Ascending aorta (tissue), 2 donors: ENCODE measurements around the gene GLUD1. TPM values are rescaled to one million over a fixed set of nuclear protein-coding genes. Genes with fewer than 3 reads are reported as not detected.
"Not testable (repeated sequence)": the region's sequence is repeated elsewhere in the genome, so short reads cannot be mapped to it uniquely, and the experiment has no call there.

Experiments
- DNase-seq, 2 donors: peaks; one replicate each; pipeline ENCODE4 v3.0.0-alpha.2; 2019; ENCODE audit warnings: low spot score in 2 of 2
- H3K27ac ChIP-seq, 2 donors: fragments of 200-600 bp; sonication (generic); one replicate each; pipeline ENCODE4 v1.5.1; 2016 to 2017; ENCODE audit warnings: mild to moderate bottlenecking in 1 of 2
- H3K27me3 ChIP-seq: fragments of 200-600 bp; sonication (generic); one replicate; pipeline ENCODE4 v1.5.1; 2017
- H3K36me3 ChIP-seq, 2 donors: fragments of 200-600 bp; sonication (generic); one replicate each; pipeline ENCODE4 v1.5.1; 2016
- H3K4me1 ChIP-seq, 2 donors: fragments of 200-600 bp; sonication (generic); one replicate each; pipeline ENCODE4 v1.5.1; 2016 to 2017; ENCODE audit warnings: mild to moderate bottlenecking in 1 of 2
- H3K4me3 ChIP-seq, 2 donors: fragments of 200-600 bp; sonication (generic); one replicate each; pipeline ENCODE4 v1.5.1; 2016 to 2017; ENCODE audit warnings: mild to moderate bottlenecking in 1 of 2
- H3K9me3 ChIP-seq, 2 donors: fragments of 200-600 bp; sonication (generic); one replicate each; pipeline ENCODE4 v1.5.1; 2016
- intact Hi-C: fragments of 100-400 bp; cut with DNase I; formaldehyde crosslinking; loops from one replicate; pipeline ENCODE4 v1.15.1; 2023
- total RNA-seq: library from RNA; depleted of rRNA; stranded (reverse); fragments of >200 nt; gene quantifications from one replicate; pipeline ENCODE4 v1.1.0, GENCODE V29; 2016
- TF ChIP-seq, protein P1 (sequence below), 3 experiments: fragments of 200-600 bp in 2 of 3; fragments of 450-650 bp in 1 of 3; sonication (generic) in 2 of 3; IDR thresholded peaks; one replicate each; pipeline ENCODE4 v1.5.1; 2016 to 2019; ENCODE audit warnings: antibody characterized with exemption in 3 of 3, mild to moderate bottlenecking in 1 of 3, moderate library complexity in 1 of 3

Gene GLUD1
- total RNA-seq, 1 donor from 2014 or later = 134 TPM

DNA sequence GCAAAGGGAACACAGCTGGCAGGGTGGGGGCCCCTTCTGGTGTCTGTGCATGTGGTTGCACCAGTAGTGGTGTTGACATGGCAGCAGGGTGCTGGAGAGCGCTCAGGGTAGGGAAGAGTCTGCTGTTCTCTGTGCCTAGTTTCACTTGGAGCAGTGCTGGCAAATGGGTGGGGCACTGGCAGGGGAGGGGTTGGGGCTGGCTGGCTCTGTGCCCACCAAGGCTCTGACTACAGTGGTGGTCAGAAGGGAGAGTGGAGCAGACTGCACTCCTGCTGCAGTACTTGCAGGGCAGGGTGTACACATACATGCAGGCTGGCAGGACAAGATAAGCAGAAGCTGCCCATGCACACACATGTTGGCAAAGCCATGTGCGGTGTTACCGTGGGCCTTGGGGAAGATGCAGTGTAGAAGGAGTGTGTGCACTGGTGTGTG, 56.3 kb downstream of the GLUD1 start:
- H3K36me3 ChIP-seq = peaks cover 0 to under 1% of the 10 kb centered on the region in 2 donors
- no peaks in the 10 kb centered on the region for H3K27me3 ChIP-seq
- TF ChIP-seq, protein P1, sequence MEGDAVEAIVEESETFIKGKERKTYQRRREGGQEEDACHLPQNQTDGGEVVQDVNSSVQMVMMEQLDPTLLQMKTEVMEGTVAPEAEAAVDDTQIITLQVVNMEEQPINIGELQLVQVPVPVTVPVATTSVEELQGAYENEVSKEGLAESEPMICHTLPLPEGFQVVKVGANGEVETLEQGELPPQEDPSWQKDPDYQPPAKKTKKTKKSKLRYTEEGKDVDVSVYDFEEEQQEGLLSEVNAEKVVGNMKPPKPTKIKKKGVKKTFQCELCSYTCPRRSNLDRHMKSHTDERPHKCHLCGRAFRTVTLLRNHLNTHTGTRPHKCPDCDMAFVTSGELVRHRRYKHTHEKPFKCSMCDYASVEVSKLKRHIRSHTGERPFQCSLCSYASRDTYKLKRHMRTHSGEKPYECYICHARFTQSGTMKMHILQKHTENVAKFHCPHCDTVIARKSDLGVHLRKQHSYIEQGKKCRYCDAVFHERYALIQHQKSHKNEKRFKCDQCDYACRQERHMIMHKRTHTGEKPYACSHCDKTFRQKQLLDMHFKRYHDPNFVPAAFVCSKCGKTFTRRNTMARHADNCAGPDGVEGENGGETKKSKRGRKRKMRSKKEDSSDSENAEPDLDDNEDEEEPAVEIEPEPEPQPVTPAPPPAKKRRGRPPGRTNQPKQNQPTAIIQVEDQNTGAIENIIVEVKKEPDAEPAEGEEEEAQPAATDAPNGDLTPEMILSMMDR (IDR thresholded peaks at IDR 0.05) = no peak
- intact Hi-C loops = no loop called here
- no peak for DNase-seq
- no peak overlapping the region for H3K4me3 ChIP-seq
- no peak overlapping the region for H3K27ac ChIP-seq
- H3K9me3 ChIP-seq = no peaks in the 10 kb centered on the region
- H3K4me1 ChIP-seq = no peaks in the 10 kb centered on the region

DNA sequence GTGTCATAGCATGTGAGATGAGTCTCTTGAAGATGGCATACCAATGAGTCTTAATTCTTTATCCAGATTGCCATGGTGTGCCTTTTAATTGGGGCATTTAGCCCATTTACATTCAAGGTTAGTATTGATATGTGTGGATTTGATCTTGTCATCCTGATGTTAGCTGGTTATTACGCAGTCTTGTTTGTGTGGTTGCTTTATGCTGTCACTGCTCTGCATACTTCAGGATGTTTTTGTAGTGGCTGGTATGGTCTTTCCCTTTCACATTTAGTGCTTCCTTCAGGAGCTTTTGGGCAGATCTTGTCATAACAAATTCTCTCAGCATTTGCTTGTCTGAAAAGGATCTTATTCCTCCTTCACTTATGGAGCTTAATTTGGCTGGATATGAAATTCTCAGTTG, 58.0 kb downstream of the GLUD1 start:
- Histone ChIP-seq H3K9me3 (no peaks in the 10 kb centered on the region), H3K36me3 (no peaks in the 10 kb centered on the region), H3K27ac (no peak overlapping the region), H3K27me3 (no peaks in the 10 kb centered on the region), H3K4me3 (no peak overlapping the region), H3K4me1 (no peaks in the 10 kb centered on the region)
- DNase-seq = no peak
- intact Hi-C loops = no loop called here
- TF ChIP-seq, protein P1 (IDR thresholded peaks at IDR 0.05) = no peak

DNA sequence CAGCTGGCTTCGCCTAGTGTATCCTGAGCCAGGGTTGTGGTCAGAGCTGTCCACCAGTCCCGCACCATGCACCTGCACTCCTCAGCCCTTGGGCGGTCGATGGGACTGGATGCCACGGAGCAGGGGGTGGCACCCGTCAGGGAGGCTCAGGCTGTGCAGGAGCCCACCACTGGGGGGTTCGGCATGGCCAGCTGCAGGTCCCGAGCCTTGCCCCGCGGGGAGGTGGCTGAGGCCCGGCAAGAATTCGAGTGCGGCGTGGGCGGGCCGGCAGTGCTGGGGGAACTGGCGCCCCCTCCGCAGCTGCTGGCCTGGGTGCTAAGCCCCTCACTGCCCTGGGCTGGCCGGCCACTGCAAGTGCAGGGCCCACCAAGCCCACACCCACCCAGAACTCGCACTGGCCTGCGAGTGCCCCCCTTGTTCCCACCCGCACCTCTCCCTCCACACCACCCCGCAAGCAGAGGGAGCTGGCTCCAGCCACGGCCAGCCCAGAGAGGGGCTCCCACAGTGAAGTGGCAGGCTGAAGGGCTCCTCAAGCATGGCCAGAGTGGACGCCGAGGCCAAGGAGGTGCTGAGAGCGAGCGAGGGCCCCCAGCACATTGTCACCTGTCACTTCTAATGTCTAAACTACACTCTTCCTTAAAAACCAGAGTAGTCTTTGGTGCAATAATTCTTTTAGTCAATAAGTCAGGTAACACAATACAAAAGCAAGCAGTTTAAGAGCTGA, 63.6 kb downstream of the GLUD1 start:
- TF ChIP-seq, protein P1 (IDR thresholded peaks at IDR 0.05) = no peak
- no peaks in the 10 kb centered on the region for H3K27me3 ChIP-seq
- DNase-seq = no peak
- intact Hi-C loops = no loop called here
- H3K9me3 ChIP-seq = no peaks in the 10 kb centered on the region
- no peak overlapping the region for H3K27ac ChIP-seq
- H3K4me3 ChIP-seq = no peak overlapping the region
- H3K36me3 ChIP-seq = no peaks in the 10 kb centered on the region
- no peaks in the 10 kb centered on the region for H3K4me1 ChIP-seq

DNA sequence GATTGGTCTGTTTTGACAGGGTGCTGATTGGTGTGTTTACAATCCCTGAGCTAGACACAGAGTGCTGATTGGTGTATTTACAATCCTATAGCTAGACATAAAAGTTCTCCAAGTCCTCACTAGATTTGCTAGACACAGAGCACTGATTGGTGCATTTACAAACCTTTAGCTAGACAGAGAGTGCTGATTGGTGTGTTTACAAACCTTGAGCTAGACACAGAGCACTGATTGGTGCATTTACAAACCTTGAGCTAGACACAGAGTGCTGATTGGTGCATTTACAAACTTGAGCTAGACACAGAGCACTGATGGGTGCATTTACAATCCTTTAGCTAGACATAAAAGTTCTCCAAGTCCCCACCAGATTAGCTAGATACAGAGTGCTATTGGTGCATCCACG, 64.2 kb downstream of the GLUD1 start:
- H3K36me3 ChIP-seq, H3K4me3 ChIP-seq, intact Hi-C loops, H3K27me3 ChIP-seq, H3K4me1 ChIP-seq, DNase-seq, H3K27ac ChIP-seq, H3K9me3 ChIP-seq: not testable (repeated sequence)

DNA sequence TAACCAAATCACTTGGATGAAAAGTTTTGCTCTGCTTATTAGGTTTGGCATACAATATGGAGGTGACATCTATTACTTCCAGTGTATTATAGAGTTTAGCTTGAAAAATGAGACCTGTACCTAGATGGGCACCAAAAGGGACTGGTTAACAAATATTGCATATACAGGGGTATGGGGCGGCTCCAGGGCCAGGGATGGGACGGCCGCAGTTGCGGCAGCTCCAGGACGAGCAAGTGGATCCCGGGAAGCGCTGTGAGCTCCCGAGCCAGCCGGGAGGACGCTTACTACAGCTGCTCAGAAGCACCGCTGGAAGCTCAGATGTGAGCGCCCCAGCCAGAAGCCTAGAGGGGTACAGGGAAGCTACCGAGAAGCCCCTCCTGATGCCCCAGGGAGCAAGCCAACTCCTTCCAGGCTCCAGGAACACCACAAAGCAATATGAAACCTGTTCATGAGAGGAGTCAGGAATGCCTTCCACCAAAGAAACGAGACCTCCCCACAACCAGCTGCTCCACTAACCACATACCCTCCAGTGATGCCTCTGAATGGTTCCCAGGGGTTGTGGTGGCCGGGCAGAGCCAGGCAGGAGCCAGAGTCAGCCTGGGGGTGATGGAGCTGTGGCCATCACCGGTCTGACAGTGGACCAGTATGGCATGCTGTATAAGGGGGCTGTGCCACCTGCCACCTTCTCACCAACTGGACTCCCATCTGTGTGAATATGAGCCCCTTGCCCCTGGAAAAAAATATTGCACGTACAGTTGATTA, 67.7 kb downstream of the GLUD1 start:
- H3K27me3 ChIP-seq, H3K4me1 ChIP-seq, H3K27ac ChIP-seq, H3K36me3 ChIP-seq, intact Hi-C loops, DNase-seq, H3K9me3 ChIP-seq, H3K4me3 ChIP-seq: not testable (repeated sequence)

DNA sequence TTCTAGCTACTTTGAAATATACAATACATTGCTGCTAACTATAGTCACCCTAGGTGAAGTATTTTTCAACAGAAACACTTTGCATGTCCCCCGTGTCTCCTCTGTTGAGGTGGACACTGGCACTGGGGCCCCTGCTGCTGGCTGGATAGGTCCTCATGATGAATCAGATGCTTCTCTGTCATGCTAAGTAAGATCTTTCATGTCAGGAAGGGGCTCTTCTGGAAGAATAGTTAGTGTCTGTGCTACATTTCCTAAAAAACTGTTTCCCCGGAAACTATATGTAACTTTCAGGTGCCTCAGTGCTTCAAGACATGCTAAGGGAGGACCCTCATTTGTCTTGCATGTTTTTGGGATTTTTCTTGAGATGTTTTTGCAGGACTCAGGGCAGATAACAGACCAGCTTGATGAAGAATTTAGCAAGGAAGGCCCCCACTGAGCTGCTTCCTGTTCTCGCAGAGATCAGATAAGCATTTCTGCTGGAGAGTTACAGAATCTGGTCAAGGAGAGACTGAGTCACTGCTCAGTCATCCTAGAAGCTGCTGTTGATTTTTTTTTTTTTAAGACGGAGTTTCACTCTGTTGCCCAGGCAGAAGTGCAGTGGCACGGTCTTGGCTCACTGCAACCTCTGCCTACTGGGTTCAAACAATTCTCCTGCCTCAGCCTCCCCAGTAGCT, 69.2 kb downstream of the GLUD1 start:
- H3K4me1 ChIP-seq = not testable (repeated sequence)

DNA sequence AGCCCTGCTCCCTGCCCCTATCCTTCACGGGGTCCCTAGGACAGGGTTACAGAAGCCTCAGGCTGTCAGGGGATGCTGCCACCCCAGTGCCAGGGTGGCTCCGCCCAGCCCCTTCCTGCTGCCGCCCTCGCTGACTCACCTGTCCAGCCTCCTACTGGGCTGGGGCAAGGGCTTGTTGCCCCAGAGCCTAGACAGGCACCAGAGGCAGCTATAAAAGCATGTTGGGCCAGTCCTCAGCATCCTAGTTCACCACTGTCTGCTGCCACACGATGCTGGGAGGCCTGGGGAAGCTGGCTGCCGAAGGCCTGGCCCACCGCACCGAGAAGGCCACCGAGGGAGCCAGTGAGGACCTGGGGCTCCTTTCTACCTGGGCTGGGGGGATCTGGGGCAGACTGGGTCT, 74.6 kb downstream of the GLUD1 start, which contains the start of gene FAM25A:
Gene FAM25A (plus strand): TSS at position 239 of the 400 bp plus-strand sequence. CDS start 31 bp downstream, at position 270.
- H3K27me3 ChIP-seq, H3K4me1 ChIP-seq, H3K9me3 ChIP-seq, H3K27ac ChIP-seq, H3K4me3 ChIP-seq, DNase-seq, intact Hi-C loops, H3K36me3 ChIP-seq: not testable (repeated sequence)

More for the DNA sequence above, 69.2 kb downstream of the GLUD1 start:
- H3K4me3 ChIP-seq, H3K36me3 ChIP-seq, H3K27me3 ChIP-seq, H3K27ac ChIP-seq, DNase-seq, intact Hi-C loops, H3K9me3 ChIP-seq: not testable (repeated sequence)

DNA sequence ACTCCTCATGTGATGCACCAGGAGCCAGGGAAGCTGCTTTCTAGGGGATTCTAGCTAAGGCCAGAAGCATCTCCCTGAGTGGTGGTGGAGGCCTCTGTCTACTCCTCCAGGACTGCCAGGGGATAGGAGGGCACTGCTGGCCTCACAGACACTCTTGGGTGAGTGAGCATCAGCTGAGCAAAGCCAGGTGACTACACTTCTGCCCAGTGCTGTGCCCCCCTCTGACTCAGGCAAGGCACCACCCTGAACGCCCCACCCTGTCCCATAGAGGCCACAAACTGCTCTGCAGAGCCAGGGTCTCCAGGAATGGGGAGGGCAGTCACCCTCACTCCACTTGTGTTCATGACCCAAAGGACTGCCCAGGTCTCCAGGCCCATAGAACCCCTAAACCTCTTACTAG, 75.1 kb downstream of the GLUD1 start:
- H3K4me1 ChIP-seq, H3K4me3 ChIP-seq, H3K9me3 ChIP-seq, intact Hi-C loops, H3K27ac ChIP-seq, DNase-seq, H3K36me3 ChIP-seq, H3K27me3 ChIP-seq: not testable (repeated sequence)

DNA sequence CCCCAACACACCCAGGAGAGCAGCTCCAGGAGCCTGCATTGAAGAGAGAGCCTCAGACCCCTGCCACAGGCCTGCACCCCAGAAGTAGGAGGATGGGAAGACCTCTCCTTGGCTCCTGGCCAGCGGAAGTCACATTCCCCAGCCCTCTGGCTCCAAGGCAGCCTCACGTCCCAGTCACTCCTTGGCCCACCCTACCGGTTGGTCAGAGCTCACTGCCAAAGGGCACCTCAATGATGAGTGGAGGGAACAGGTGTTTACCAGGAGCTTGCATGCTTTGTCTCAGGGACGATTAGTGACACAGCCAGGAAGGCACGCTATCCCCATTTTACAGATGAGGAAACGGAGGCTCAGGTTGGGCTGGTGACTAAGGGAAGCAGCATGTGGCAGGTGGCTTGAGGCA, 75.6 kb downstream of the GLUD1 start:
- H3K4me1 ChIP-seq, H3K9me3 ChIP-seq, H3K36me3 ChIP-seq, H3K27ac ChIP-seq, H3K27me3 ChIP-seq, intact Hi-C loops, DNase-seq, H3K4me3 ChIP-seq: not testable (repeated sequence)

DNA sequence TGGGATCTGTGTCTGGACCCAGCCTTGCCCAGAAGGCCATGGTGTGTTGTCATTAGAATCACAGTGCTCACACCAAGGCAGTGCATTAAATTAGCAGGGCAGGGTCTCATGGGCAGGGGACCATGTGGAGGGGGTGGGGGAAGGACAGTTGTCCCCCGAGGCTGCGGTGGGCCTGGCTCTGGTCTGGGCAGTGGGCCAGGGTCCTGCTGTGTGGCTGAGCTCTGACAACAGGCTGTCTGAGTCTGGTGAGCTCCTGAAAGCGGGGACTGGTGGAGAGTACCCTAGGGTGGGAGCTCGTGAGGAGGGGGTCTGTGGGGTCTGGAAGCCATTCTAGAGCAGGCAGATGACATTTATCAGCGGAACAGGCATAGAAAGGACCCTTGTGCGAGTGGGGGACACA, 76.5 kb downstream of the GLUD1 start:
- H3K9me3 ChIP-seq, H3K4me3 ChIP-seq: not testable (repeated sequence)

More for the DNA sequence above, 76.5 kb downstream of the GLUD1 start:
- intact Hi-C loops, DNase-seq, H3K27ac ChIP-seq, H3K4me1 ChIP-seq, H3K27me3 ChIP-seq, H3K36me3 ChIP-seq: not testable (repeated sequence)
